ENCODE data around the gene PAFAH1B2.
"Not testable (repeated sequence)": the region's sequence is repeated elsewhere in the genome, so short reads cannot be mapped to it uniquely, and the experiment has no call there.

The PAFAH1B2 gene

DNA sequence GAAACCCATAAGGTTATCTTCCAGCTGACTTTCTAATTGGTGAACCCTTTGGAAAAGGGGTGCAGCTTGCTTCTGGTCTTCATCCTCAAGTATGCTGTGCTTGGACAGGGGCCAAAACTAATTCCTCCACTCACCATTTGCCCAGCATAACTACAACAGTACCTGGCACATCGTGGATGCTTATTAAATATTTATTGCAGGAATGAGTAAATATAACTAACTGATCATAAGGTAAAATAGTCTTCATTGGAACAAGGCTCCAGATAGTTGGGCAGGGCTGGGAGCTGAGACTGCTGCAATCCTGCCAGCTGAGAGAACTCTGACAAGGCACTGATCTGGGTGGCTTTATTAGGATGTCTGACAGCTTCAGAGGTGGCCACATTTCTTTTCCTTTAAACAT, 32.1 kb downstream of the PAFAH1B2 start:
- DNase-seq, result no peak

GRCh38 chr11:117177534-117178209, 33.6 kb downstream of the PAFAH1B2 start:
- no peak for DNase-seq

DNA sequence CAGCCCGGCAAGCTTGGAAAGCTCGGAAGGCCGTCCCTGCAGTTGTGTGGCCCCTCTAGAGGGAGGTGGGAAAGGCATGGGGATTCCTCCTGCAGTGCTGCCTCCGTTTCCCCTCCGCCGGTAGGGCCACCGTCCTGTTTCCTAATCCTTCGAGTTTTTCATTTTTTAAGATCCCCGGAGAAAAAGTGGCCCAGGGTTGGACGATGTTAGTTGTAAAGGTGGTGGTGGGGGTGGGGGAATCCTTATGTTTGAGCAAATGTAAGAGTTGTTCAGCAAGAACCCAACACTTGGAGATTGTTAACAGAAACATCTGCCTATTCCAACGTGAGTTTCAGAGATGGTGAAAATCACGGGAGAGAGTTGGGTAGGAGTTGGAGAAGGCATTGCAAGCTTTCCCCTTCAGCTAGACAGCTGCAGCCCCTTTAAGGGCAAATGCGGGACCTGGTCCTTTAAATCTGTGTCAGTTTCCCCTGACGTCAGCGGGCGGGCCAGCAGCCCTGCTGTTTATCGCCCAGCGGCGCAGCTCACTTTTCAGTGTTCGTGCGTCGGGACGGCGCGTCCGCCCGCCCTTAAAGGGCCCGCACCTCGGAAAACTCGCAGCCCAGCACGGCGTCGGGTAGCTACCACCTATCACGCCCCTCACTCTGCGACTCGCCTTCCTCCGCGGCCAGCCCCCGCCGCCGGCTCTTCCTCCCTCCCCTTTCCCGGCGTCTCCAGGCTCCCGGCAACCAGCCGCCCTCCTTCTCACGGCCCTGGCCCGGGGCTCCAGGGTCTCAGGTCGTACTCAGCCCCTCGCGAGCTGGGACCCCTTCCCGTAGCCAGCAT, 34.3 kb downstream of the PAFAH1B2 start, which contains the start of gene SIDT2:
Gene SIDT2, plus strand, starts transcription at position 534 of the 825 bp plus-strand sequence. CDS start 521 bp downstream, outside the sequence.
- DNase-seq, result peak; percentile 48

GRCh38 chr11:117179048-117179999, 35.2 kb downstream of the PAFAH1B2 start:
- no peak for DNase-seq

DNA sequence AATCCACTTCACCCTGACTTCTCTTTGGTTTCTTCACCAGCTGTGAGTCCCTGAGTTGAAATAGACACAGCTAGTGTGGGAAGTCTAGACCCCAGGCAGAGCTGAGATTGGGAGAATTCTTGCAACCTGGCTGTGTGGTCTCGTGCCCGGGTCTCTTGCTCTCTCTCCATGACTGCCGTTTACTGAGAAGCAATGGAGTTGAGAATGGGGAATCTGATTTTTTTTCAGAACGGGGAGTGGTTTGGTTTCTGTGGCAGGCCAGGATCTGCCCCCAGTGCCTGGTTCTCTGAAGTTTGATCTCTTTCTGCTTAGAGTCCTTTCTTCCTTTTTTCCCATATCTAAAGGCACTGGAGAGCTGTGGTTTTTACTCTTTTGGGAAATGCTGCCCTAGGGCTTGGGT, 35.9 kb downstream of the PAFAH1B2 start:
- no peak for DNase-seq

GRCh38 chr11:117180661-117181585, 36.8 kb downstream of the PAFAH1B2 start:
- DNase-seq, result no peak

DNA sequence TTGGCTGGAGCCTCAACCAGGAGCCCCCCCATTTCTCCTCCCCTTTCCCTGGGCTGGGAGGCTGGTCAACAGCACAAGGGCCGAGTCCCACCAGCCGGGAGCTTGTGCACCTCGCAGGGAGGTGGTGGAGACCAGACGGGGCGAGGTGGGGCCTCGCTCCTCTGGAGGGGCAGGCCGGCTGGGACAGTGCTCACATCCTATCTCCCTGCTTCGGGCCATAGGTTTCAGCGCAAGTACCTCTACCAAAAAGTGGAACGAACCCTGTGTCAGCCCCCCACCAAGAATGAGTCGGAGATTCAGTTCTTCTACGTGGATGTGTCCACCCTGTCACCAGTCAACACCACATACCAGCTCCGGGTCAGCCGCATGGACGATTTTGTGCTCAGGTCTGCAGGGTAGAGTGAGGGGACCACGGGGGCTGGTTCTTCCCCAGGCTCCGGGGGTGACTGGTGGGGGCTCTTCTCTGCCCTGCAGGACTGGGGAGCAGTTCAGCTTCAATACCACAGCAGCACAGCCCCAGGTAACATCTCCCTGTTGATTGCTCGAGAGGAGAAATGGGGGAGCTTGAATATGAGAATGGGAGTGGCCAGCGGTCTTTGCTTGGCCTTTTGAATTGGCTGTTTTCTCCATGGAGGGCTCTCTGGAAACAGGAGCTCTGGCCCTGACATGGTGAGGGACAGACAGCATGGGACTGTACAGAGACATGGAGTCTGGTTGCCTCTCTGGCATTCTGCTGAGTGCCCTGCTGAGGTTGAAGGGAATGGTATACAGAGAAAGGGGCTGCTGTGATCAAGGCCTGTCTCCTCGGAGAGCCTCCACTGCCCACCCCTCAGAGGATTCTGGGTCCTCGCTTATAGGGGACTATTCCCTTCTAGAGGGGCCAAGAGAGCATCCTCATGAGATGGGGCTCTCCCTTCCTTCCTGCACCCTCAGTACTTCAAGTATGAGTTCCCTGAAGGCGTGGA, 37.8 kb downstream of the PAFAH1B2 start:
- DNase-seq, result no peak

GRCh38 chr11:117182551-117182935, 38.5 kb downstream of the PAFAH1B2 start:
- DNase-seq, result no peak

GRCh38 chr11:117183178-117183577, 39.1 kb downstream of the PAFAH1B2 start:
- DNase-seq, result not testable (repeated sequence)

DNA sequence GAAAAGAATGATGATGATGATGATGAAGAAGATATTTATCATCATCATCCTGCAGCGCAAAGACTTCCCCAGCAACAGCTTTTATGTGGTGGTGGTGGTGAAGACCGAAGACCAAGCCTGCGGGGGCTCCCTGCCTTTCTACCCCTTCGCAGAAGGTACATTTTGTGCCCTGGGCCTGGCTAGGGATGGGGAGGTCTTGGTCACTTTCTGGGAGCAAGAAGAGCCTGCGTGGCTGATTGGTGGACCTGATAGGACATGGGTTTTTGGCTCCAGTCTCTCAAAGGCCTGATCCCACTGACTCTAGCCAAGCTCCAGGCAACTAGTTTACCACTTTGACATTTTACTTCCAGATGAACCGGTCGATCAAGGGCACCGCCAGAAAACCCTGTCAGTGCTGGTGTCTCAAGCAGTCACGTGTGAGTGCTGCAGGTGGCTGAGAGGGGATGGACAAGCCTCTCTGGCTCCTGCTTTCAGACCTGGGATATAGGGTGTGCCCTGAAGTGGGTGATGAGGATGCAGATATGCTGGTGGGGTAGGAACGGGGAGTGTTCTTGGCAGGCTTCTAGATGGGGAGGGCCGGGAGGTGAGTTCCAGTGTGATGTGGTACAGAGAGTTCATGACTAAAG, 39.8 kb downstream of the PAFAH1B2 start:
- no peak for DNase-seq

DNA sequence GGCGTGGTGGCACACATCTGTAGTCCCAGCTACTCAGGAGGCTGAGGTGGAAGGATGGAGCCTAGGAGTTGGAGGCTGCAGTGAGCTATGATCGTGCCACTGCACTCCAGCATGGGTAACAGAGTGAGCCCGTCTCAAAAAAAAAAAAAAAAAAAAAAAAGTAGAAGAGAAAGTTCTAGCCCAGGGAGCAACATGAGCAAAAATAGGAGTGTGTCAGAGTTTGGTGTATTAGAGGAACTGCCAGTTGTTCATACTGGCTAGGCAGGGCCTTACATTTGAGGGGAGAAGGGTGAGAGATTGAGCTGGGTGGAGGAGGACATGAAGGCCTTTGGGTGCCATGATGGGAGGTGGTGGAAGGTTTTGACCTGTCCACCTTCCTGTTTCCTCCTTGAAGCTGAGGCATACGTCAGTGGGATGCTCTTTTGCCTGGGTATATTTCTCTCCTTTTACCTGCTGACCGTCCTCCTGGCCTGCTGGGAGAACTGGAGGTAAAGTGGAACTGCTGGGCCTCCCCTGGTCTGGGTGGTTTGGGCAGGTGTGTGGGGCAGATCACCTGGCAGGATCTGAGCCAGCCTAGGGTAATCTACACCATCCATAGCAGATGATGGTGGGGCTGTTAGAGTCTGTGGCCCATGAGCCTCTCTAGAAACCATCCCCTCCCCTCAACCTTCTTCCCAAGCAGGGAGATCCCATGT, 41.8 kb downstream of the PAFAH1B2 start:
- no peak for DNase-seq

DNA sequence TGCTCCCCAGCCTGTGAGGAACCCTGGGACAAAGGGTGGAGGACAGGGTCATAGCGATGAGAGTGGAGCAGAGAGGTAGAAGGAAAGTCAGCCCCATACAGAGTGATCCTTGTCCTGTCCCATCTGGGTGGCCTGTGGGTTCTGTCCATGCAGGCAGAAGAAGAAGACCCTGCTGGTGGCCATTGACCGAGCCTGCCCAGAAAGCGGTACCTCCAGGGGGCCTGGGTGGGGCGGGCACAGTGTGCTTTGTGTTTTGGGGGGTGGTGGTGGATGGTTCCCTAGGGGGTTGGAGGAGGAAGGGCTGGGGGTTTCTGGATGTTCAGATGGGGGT, 42.3 kb downstream of the PAFAH1B2 start:
- no peak for DNase-seq

DNA sequence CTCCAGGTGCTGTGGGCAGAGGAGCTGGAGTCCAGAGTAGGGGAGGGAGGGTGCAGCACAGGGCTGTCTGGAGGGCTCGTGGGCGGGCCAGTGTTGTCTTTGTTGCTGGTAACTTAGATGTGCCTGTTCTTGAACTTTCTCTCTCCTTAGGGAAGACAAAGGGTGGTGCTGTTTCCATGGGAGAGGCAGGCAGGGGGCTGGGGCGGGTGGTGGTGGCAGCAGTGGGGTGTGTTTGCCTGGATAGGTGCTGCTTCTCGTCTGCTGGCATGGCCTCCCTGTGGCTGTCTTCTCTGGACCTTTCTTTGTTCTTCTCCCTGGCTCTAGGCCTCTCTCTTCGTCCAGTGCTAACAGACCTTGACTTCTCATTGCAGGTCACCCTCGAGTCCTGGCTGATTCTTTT, 42.9 kb downstream of the PAFAH1B2 start:
- DNase-seq, result no peak

DNA sequence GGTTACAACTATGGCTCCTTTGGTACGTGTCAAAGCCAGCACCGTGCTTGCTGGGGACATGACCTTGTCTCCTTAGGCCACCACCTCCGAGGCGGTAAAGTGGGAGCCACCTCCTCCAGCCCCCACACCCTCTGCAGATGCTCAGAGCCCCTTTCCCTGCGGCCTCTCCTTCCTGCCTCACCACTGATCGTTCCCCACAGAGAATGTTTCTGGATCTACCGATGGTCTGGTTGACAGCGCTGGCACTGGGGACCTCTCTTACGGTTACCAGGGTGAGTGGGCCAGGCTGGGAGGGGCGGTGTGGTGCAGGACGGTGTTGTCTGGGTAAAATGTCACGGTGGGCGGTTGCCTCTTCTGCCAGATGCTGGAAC, 43.3 kb downstream of the PAFAH1B2 start:
- no peak for DNase-seq

DNA sequence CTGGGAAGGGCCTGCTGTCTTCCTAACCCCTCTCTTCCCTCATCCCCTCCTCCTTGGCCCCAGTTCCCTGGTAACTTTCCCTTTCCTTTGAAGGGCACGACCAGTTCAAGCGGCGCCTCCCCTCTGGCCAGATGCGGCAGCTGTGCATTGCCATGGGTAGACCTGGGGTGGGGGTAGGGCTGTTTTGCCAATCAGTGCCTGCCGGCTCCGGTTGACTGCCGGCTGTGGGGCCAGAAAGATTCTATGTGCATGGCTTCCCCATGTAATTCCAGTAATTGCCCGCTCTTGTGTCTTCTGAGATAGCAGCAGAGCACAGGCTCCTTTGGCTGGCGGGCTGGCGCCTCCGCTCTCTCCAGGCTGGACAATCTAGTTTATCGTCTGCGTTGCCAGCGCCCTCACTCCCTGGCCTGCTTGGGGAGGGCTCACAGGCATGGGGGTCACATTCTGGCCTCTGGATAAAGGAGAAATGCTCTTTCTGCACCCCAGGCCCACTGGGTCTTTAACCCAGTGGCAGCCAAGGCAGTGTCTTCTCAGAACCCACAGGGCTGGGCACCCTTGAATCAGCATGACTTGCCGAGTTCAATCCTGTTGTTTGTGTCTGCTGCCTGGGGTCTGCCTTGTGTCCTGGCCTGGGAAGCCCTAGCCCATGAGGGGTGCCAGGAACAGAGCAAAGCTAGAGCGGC, 43.9 kb downstream of the PAFAH1B2 start:
- DNase-seq, result no peak

GRCh38 chr11:117188620-117189081, 44.6 kb downstream of the PAFAH1B2 start:
- no peak for DNase-seq

DNA sequence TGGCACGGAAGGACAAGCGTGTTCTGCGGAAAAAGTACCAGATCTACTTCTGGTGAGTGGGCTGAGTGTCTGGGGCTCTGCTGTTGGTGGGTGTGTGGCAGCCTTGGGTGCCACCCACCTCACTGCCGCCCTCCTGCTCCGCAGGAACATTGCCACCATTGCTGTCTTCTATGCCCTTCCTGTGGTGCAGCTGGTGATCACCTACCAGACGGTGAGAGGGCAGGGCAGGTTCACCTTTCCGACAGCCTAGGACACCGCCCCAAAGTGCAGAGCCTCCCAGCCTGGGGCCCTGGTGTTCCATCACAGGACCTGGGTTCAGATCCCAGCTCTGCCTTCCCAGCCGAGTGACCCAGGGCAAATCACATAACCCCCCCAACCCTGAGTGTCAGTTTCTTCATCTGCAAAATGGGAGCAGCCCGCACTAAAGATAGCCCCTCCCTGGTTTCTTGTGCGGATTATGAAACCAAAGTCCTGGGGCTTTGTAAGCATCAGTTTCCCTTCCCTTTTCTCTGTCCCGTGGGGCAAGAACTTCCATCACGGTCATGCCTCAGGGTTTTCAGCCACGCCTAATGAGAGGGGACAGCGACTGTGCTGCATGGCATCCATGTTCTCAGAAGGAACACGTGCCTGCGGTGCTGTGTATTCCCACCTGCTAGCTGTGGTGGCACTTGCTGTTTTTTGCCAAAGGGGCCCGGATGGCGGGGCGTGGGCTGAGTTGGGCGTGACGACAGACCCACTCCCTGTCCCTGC, 45.3 kb downstream of the PAFAH1B2 start:
- DNase-seq, result no peak

DNA sequence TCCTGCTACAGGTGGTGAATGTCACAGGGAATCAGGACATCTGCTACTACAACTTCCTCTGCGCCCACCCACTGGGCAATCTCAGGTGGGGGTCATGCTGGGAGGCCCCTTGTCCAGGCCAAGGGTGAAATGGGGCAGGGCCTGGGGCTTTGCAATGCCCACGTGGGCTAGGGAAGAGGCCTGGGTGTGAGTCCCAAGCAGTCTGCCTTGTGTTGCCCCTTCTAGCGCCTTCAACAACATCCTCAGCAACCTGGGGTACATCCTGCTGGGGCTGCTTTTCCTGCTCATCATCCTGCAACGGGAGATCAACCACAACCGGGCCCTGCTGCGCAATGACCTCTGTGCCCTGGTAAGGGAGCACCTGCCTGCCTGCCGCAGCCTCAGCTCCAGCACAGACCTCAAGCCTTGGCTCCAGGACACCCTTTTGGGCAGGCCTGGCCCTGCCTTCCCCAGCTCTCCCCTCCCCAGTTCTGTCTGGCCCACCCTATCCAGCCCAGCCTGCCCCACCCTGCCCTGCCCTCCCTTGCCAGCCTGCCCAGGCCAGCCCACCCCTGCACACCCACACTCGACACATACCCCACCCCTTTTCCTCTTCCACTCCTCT, 46.0 kb downstream of the PAFAH1B2 start:
- no peak for DNase-seq

Data from NCI-H1436 treated with DMSO at 0.1 percent for 48 hours (cell line).